GM19395 (cell line): ENCODE data around the gene CCR6.
A peak's percentile ranks its signal among the peaks of the same experiment; 100 is the strongest.

Experiments used
- ATAC-seq: cut with Tn5 transposase; IDR thresholded peaks from one replicate; pipeline ENCODE4 v1.9.1; 2021; ENCODE audit warnings: mild to moderate bottlenecking, moderate library complexity; ENCODE audit not compliant: unreplicated experiment

CCR6 gene

GRCh38 chr6:167140589-167141474 is 17.9 kb downstream of the CCR6 start:
- ATAC-seq: no peak

GRCh38 chr6:167141667-167142432 is 19.0 kb downstream of the CCR6 start:
- peak; percentile 73 for ATAC-seq

- ATAC-seq: no peak
These were observed 19.5 kb downstream of the CCR6 start for GRCh38 chr6:167142433-167142761.

- ATAC-seq: no peak
These were observed 20.1 kb downstream of the CCR6 start for GRCh38 chr6:167143041-167143440.

- no peak for ATAC-seq
These were observed 22.6 kb downstream of the CCR6 start for GRCh38 chr6:167145461-167145860.

GRCh38 chr6:167146135-167146534 is 23.2 kb downstream of the CCR6 start:
- no peak for ATAC-seq

- no peak for ATAC-seq
These were observed 24.1 kb downstream of the CCR6 start for GRCh38 chr6:167146977-167147376.

- no peak for ATAC-seq
These were observed 25.1 kb downstream of the CCR6 start for GRCh38 chr6:167148021-167148420.

- no peak for ATAC-seq
These were observed 26.1 kb downstream of the CCR6 start for GRCh38 chr6:167148997-167149396.

- peak; percentile 70 for ATAC-seq
These were observed 28.1 kb downstream of the CCR6 start for GRCh38 chr6:167150941-167151549.

GRCh38 chr6:167151648-167152047 is 28.8 kb downstream of the CCR6 start:
- peak; percentile 15 for ATAC-seq

GRCh38 chr6:167152862-167153261 is 30.0 kb downstream of the CCR6 start:
- ATAC-seq: peak; percentile 39

- ATAC-seq: peak; percentile 59
These were observed 30.6 kb downstream of the CCR6 start for GRCh38 chr6:167153521-167153959.

GRCh38 chr6:167154291-167154690 is 31.4 kb downstream of the CCR6 start:
- no peak for ATAC-seq

- ATAC-seq: no peak
These were observed 32.0 kb downstream of the CCR6 start for GRCh38 chr6:167154895-167155294.

GRCh38 chr6:167157414-167157813 is 34.5 kb downstream of the CCR6 start:
- no peak for ATAC-seq

GRCh38 chr6:167157863-167158262 is 35.0 kb downstream of the CCR6 start, which contains the start of gene GPR31:
GPR31 (minus strand) TSS chr6:167157980; CDS start chr6:167157831, 149 bp downstream.
- ATAC-seq: no peak

- ATAC-seq: no peak
These were observed 39.1 kb downstream of the CCR6 start for GRCh38 chr6:167161851-167162467.

- no peak for ATAC-seq
These were observed 39.7 kb downstream of the CCR6 start for GRCh38 chr6:167162591-167162990.

- ATAC-seq: no peak
These were observed 40.6 kb downstream of the CCR6 start for GRCh38 chr6:167163476-167164011.

GRCh38 chr6:167164261-167164660 is 41.4 kb downstream of the CCR6 start:
- ATAC-seq: no peak
